DND-41 (cell line): Measurements from ENCODE around the gene DGKH.

Experiments
- EZH2 ChIP-seq: IDR thresholded peaks from 3 replicates; pipeline ENCODE4 v1.6.1; 2012; ENCODE audit warnings: borderline replicate concordance, low read depth, mild to moderate bottlenecking, moderate library complexity, low read length, inconsistent platforms; ENCODE audit not compliant: severe bottlenecking
- TF ChIP-seq, protein P1 (sequence below): IDR thresholded peaks from 2 replicates; pipeline ENCODE4 v1.5.1; 2012; ENCODE audit warnings: borderline replicate concordance, low read length, moderate library complexity, mild to moderate bottlenecking; ENCODE audit not compliant: poor library complexity, severe bottlenecking; ENCODE audit errors: extremely low read depth

- TF ChIP-seq, protein P1, sequence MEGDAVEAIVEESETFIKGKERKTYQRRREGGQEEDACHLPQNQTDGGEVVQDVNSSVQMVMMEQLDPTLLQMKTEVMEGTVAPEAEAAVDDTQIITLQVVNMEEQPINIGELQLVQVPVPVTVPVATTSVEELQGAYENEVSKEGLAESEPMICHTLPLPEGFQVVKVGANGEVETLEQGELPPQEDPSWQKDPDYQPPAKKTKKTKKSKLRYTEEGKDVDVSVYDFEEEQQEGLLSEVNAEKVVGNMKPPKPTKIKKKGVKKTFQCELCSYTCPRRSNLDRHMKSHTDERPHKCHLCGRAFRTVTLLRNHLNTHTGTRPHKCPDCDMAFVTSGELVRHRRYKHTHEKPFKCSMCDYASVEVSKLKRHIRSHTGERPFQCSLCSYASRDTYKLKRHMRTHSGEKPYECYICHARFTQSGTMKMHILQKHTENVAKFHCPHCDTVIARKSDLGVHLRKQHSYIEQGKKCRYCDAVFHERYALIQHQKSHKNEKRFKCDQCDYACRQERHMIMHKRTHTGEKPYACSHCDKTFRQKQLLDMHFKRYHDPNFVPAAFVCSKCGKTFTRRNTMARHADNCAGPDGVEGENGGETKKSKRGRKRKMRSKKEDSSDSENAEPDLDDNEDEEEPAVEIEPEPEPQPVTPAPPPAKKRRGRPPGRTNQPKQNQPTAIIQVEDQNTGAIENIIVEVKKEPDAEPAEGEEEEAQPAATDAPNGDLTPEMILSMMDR = no peak
- no peak for TF ChIP-seq EZH2
These were observed 142.1 kb downstream of the DGKH start for GRCh38 chr13:42190529-42190928.
